ENCODE measurements around the gene PCDHGC3.

- no peak for TF ChIP-seq NFIC (IDR thresholded peaks at IDR 0.05)
- no peak for TF ChIP-seq REST (IDR thresholded peaks at IDR 0.05; ENCODE audit: low read depth)
- no peak for TF ChIP-seq MAX (IDR thresholded peaks at IDR 0.05)
- TF ChIP-seq TCF12 (IDR thresholded peaks at IDR 0.05; ENCODE audit: low read depth) = no peak
- TF ChIP-seq TAF1 (IDR thresholded peaks at IDR 0.05; ENCODE audit: low read depth) = no peak
- TF ChIP-seq CEBPB (IDR thresholded peaks at IDR 0.05) = no peak
- no peak for TF ChIP-seq EGR1 (IDR thresholded peaks at IDR 0.05)
- TF ChIP-seq RAD21 (IDR thresholded peaks at IDR 0.05; ENCODE audit: low read depth) = no peak
- no peak for TF ChIP-seq FOXM1 (IDR thresholded peaks at IDR 0.05; ENCODE audit: borderline replicate concordance, low read depth)
- no peak for TF ChIP-seq CREB1 (IDR thresholded peaks at IDR 0.05; ENCODE audit: low read depth)
These were observed 10.3 kb downstream of the PCDHGC3 start for GRCh38 chr5:141486091-141486490.
